Retinal pigment epithelial cell (primary cell): ENCODE measurements around the gene LRP4.

Experiments
- DNase-seq: peaks from one replicate; pipeline ENCODE4 v3.0.0-alpha.2; 2010; ENCODE audit warnings: low read depth
- H3K4me3 ChIP-seq: 2 replicates; pipeline ENCODE4 v1.5.1; 2011; ENCODE audit warnings: mild to moderate bottlenecking, low read length, control low read depth, moderate library complexity
- TF ChIP-seq, protein P1 (sequence below): conservative IDR thresholded peaks from 2 replicates; pipeline ENCODE4 v1.5.1; 2011; ENCODE audit warnings: low read depth, low read length, control low read depth, inconsistent platforms

Gene LRP4

GRCh38 chr11:46958777-46959176 is 40.4 kb upstream of the LRP4 start:
- no peak for DNase-seq
- no peak overlapping the region for H3K4me3 ChIP-seq
- TF ChIP-seq, protein P1, sequence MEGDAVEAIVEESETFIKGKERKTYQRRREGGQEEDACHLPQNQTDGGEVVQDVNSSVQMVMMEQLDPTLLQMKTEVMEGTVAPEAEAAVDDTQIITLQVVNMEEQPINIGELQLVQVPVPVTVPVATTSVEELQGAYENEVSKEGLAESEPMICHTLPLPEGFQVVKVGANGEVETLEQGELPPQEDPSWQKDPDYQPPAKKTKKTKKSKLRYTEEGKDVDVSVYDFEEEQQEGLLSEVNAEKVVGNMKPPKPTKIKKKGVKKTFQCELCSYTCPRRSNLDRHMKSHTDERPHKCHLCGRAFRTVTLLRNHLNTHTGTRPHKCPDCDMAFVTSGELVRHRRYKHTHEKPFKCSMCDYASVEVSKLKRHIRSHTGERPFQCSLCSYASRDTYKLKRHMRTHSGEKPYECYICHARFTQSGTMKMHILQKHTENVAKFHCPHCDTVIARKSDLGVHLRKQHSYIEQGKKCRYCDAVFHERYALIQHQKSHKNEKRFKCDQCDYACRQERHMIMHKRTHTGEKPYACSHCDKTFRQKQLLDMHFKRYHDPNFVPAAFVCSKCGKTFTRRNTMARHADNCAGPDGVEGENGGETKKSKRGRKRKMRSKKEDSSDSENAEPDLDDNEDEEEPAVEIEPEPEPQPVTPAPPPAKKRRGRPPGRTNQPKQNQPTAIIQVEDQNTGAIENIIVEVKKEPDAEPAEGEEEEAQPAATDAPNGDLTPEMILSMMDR: no peak

DNA sequence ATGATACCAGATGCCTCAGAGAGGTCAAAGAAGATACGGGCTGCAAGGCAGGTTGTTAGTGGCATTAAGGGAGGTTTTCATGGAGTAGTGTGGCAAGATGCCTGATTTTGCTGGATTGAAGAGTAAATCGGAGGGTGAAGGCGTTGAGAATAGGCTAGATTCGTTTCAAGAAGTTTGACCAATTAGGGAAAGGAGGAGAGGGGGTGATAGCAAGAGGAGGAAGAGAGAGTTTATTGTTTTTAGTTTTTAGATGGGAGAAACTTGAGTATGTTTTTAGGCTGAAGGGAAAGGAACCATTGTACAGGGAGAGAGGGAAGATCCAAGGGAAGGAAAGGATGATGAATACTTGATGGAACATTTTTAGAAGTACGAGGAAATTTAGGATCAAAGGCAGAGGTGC is 34.7 kb upstream of the LRP4 start:
- H3K4me3 ChIP-seq: no peak overlapping the region
- DNase-seq: no peak
- TF ChIP-seq, protein P1: no peak

- no peak for DNase-seq
- TF ChIP-seq, protein P1: no peak
These were observed 34.2 kb upstream of the LRP4 start for GRCh38 chr11:46952553-46952952.

GRCh38 chr11:46951864-46952263 is 33.5 kb upstream of the LRP4 start:
- TF ChIP-seq, protein P1: no peak
- peak; percentile 58 for DNase-seq
- H3K4me3 ChIP-seq: no peak overlapping the region

More at GRCh38 chr11:46952553-46952952, 34.2 kb upstream of the LRP4 start:
- no peak overlapping the region for H3K4me3 ChIP-seq

- H3K4me3 ChIP-seq: no peak overlapping the region
- no peak for DNase-seq
- TF ChIP-seq, protein P1: no peak
These were observed 30.9 kb upstream of the LRP4 start for GRCh38 chr11:46949297-46949696.

DNA sequence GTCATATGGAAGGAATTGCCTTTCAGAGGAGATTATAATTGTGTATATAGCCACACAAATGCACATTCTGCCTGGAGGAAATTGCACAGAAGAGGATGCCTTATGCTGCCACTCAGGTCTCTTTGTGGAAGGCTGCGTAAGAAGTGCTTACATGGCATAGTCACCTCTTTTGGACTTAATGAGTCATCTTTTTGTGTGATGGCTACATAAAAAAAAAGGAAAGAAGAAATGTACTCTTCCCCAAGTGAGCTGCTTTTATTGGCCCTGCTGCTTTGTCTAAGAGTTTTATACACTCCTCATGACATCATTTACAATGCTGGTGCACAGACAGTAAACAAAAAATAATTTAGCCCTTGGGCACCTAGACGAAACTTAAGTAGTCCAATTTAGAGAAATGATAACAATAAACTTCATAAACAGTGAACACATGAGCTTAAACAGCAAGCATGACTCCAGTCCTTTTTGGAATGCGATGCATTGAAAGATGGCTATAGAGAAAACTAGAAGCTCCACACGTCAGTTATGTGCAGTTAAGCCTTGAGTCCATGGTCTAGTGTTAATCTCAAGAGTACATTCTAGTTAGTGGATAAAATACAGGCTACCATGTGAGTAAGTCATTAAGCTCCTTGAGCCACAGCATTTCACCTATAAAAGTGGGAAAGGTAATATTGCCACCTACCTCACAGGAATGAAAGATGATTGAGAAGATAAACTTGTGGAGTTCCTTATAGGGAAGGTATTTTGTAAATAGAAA is 30.2 kb upstream of the LRP4 start:
- no peak overlapping the region for H3K4me3 ChIP-seq
- peak; percentile 38 for DNase-seq
- TF ChIP-seq, protein P1: no peak

DNA sequence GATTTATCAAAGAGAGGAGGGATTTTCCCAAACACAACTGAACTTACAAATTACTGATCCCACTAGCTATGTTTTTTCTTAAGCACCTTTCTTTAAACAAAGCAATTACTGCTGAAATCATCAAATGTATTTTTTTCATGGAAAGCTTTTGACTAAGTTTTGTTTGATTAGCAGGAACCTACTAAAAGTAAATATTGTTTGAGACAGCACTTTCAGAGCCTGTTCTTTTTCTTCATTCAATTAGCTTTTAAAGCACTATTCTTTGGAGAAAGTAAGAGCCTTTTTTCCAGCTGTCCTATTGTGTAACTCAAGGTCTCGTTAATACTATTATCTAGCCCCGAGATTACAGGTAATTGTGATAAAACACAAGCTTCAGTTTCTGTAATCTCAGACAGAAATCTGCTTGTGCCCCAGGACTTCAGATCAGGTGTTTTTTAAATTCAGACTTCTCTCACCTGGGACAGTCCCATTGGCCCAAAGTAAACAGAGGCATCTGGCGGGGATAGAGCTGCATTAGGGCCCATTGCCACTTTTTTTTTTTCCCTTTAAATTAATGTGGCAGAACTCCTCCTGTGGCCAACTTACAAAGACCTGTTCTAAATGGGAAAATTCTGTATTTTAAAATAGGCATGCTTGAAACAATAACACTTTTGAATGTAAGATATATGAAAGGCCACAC is 29.2 kb upstream of the LRP4 start:
- DNase-seq: no peak
- H3K4me3 ChIP-seq: no peak overlapping the region
- TF ChIP-seq, protein P1: no peak
